Right renal pelvis (tissue), 4 donors: ENCODE results near the gene EML6. TPM values are rescaled to one million over a fixed set of nuclear protein-coding genes. Genes with fewer than 3 reads are reported as not detected.

Experiments
- DNase-seq, 4 donors: peaks; one replicate each; pipeline ENCODE4 v3.0.0-alpha.2; 2013; ENCODE audit warnings: low read depth in 4 of 4, low spot score in 3 of 4, missing footprints in 1 of 4
- polyA plus RNA-seq, 4 donors: library from polyadenylated mRNA; unstranded; fragments of 120-200 nt; gene quantifications; one replicate each; pipeline ENCODE4 v1.2.1, GENCODE V29; 2013; ENCODE audit not compliant: insufficient read length in 4 of 4

The EML6 gene
- polyA plus RNA-seq, 4 donors, result 10.7 to 16.4 (median 12.1) TPM

GRCh38 chr2:54957321-54957999 lies 234.0 kb downstream of the EML6 start:
- DNase-seq, result no peak

DNA sequence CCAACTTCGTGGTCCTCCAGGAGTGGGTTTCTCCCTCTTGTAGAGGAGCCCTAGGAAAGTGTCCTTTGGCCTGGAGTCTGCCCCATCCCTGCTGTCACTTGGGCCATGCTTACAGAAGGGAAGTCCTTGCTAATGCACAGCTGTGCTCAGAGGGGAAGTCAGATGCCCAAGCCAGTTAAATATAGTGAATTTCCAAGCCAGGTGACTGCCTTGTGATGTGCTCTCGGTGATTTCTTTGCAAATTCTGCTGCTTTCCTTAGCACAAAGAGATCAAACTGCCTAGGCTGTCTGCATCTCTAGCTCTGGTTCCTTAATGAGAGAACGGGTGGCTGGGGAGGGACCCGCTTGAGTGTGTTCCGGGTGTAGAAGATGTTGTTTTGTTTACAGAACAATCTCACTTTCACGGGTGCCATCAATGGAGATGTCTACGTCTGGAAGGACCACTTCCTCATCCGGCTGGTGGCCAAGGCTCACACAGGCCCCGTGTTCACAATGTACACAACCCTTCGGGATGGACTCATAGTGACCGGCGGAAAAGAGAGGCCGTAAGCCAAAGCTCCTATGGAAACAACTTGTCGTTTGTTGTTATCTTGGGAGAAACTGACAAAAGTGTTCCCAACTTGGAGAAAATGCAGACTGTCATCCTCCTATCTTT lies 235.4 kb downstream of the EML6 start:
- no peak for DNase-seq

DNA sequence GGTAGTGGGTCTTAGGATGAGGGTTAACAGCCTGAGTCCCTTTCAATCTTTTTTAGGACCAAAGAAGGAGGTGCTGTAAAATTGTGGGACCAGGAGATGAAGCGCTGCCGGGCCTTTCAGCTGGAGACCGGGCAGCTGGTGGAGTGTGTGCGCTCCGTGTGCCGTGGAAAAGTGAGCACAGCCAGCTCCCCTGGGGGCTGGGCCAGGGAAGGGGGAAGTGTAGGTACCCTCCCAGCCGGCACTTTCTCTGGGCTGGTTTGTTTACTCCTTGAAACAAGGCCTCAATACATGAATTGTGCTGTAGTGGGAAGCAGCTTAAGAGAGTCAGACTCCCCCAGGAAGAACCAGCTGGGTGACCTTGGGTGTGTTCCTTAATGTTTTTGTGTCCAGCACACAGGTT lies 236.7 kb downstream of the EML6 start:
- no peak for DNase-seq

DNA sequence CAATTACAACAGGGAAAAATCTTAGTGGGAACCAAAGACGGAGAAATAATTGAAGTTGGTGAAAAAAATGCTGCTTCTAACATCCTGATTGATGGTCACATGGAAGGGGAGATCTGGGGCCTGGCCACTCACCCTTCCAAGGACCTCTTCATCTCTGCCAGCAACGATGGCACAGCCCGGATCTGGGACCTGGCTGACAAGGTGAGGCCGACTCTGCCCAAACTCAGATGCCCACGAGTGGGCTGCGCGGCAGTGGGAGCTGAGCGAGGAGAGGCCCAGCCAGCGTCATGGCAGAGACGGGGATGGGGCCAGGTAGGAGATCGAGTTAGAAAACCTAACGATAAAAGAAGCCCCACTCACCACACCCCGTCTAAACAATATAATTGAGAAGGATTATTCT lies 239.0 kb downstream of the EML6 start:
- DNase-seq, result no peak

DNA sequence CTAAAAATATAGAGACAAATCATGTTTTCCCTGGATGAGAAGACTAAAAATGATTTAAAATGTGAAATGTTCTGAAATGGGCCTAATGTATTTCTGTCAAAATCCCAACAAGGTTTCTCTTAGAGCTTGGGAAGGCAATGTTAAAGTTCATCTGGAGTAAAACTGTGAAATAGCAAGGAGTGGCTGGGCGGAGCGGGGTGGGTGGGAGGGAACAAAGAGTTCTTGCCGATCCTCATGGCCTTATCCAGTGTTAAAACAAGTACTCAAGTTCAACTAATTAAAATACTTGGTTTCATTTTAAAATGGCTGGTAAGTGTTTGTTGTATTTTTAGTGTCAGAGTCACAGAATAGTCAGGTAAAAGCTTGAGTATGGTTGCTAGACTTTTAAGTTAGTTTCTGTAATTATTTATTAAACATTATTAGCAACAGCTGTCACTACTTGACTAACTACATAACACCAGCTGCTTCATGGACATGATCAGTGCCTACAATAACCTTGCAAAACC lies 239.5 kb downstream of the EML6 start:
- no peak for DNase-seq

GRCh38 chr2:54963476-54963875 lies 240.0 kb downstream of the EML6 start:
- DNase-seq, result no peak

GRCh38 chr2:54964271-54964670 lies 240.8 kb downstream of the EML6 start:
- no peak for DNase-seq

- no peak for DNase-seq
Measured at GRCh38 chr2:54964816-54965215, 241.4 kb downstream of the EML6 start.

DNA sequence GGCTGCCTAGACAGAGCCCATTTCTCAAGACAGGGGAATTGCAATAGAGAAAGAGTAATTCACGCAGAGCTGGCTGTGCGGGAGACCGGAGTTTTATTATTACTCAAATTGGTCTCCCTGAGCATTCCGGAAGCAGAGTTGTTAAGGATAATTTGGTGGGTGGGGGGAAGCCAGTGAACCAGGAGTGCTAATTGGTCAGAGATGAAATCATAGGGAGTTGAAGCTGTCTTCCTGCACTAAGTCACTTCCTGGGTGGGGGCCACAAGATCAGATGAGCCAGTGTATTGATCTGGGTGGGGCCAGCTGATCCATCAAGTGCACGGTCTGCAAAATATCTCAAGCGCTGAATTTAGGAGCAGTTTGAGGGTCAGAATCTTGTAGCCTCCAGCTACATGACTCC lies 242.0 kb downstream of the EML6 start:
- no peak for DNase-seq

GRCh38 chr2:54966165-54966832 lies 242.8 kb downstream of the EML6 start:
- no peak for DNase-seq

DNA sequence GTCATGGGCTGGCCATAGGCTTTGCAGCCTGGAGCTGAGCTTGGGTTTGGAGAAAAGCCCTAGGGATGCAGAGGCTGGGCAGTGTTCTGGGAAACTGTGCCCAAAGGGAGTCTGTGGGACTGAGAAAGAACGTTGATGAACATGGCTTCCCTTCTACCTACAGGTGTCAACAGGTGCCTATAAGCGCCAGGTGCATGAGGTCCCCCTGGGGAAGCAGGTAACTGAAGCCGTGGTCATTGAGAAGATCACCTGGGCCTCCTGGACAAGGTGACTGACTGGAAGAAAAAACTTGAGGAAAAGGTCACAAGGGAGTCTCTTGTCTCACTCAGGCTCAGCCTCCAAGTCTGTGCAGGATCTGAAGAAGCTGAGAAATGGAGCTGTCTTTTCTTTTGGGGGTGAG lies 243.4 kb downstream of the EML6 start:
- DNase-seq, result no peak

GRCh38 chr2:54967269-54967668 lies 243.8 kb downstream of the EML6 start:
- no peak for DNase-seq

DNA sequence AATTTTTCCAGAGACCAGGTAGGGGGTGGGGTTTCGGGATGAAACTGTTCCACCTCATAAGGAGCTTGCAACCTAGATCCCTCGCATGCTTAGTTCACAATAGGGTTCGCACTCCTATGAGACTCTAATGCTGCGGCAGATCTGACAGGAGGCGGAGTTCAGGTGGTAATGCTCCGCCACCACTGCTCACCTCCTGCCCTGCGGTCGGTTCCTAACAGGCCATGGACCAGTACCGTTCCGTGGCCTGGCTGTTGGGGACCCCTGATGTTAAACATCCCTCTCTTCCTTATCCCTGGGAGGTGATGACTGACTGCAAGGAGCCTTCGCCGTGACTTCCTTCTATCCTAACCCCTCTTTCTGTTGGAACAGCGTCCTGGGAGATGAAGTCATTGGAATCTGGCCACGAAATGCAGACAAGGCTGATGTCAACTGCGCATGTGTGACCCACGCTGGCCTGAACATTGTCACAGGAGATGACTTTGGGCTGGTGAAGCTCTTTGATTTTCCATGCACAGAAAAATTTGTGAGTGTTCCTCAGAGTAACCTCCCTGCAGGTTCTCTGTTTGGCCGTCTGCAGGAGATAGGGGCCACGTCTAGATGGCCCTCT lies 244.4 kb downstream of the EML6 start:
- DNase-seq, result no peak

DNA sequence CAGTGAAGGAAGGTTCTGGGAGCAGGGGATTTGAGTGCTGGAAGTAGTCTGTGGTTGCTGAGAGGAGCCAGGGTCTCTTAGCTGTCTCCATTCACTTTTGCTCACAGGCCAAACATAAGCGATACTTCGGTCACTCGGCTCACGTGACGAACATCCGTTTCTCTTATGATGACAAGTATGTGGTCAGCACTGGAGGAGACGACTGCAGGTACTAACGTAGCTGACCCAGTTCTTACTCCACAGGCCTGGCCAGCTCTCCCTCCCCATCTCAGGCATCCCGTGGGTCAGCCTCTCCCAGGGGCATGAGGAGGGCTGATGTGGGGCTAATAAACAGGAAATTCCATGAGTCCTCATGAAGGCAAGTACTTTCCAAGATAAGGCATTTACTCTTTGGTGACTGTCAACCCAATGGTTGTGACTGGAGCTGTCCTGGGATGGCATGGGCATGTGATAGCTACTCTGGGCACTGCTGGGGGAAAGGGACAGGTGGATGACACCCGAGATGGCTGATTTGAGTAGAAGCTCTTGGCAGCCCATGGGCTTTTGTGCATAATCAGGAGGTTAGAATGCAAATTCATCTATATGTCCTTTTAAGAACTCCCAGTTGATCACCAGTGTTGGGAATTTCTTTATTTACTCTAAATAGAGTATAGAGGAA lies 245.2 kb downstream of the EML6 start:
- no peak for DNase-seq

- no peak for DNase-seq
Measured at GRCh38 chr2:54969295-54969939, 246.0 kb downstream of the EML6 start.

DNA sequence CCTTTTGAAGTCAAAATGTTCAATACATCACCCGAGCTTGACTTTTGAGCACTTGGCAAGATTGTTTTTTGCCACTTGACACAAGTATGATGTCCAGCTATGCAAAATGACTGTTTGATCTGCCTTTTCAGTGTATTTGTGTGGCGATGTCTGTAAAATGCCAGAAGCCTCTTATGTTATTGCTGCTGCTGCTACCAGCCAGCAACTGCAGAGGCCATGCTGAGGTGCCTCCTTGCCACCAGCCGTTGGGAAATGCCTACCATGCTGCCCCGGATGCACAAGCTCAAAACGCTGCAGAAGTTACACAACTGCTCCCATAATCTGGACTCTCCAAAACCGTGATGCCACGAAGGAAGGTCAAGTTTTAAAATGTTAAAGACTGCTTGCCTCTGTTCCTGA lies 246.5 kb downstream of the EML6 start:
- DNase-seq, result no peak

- no peak for DNase-seq
Measured at GRCh38 chr2:54975175-54975574, 251.7 kb downstream of the EML6 start.

DNA sequence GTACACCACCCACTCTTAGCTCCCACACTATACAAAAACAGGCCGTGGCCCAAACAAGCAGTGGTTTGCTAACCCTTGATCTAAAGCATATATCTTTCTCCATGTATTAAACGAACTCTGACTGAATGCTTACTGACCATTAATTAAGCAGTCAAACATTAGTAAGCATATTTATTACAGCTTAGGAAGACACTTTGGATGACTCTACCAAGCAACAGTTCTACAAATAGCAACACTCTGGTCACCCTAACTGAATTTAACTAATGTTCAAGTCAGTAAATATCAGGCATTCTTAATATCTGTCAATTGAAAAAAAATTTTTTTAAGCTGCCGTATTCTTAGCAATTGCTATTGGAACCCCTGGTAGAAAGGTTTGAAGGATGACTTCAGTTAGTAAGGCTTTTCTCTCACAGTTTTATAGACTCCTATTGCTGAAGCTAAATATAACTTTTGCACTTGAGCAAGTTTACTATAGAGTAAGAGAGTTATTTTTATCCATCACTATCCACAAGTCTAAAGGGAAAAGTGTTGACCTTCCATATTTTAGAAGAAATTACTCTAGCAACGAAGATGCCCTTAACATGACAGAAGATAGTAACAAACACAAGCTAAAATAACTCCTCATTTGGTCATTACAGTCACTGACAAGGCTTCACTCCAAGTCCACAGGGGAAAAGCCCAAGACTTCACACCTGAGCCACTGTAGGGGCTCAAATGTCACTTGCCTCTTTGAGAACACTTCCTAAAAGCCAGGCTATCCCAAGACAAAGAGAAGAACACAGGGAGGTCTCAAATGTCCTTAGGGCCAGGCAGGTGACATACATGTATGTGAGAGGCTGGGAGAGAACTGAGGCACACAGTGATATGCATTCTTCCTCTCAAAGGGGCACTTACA lies 252.4 kb downstream of the EML6 start:
- no peak for DNase-seq

DNA sequence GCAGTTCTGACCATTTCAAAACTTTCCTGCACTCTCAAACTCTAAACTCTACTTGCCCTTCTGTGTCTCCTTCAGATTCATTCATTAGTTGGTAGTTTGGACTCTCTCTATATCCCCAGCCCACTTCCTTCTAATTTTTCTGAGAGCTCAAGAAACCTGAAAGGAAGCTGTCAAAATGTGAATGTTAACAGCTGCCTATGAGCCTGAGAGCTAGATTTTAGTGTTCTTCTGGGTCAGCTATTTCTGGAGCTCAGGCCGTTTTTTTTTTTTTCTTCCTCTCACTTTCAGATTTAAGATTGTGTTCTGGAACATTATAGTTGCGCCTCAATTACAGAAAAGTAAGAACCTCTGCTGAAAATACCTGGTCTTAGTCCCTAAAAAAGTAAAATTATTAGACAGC lies 253.7 kb downstream of the EML6 start:
- peak; percentile 34 to 64 (median 50) for DNase-seq
